Smooth muscle cell (in vitro differentiated cells): ENCODE data around the gene AJAP1. TPM values are rescaled to one million over a fixed set of nuclear protein-coding genes. Genes with fewer than 3 reads are reported as not detected.

ENCODE experiments used
- DNase-seq: peaks from one replicate; lab custom pipeline; 2025; ENCODE audit not compliant: unreplicated experiment; lab: John Stamatoyannopoulos, UW
- H2AFZ ChIP-seq: fragments of 200-600 bp; sonication (generic); 2 replicates; pipeline ENCODE4 v1.6.0; 2016; ENCODE audit warnings: antibody characterized with exemption, low read depth, mild to moderate bottlenecking
- H3F3A ChIP-seq: fragments of 200-600 bp; sonication (generic); 2 replicates; pipeline ENCODE4 v1.6.0; 2017; ENCODE audit warnings: antibody characterized with exemption, low read depth
- H3K27ac ChIP-seq: fragments of 200-600 bp; sonication (generic); 2 replicates; pipeline ENCODE4 v1.5.1; 2016; ENCODE audit warnings: low read depth, mild to moderate bottlenecking
- H3K27me3 ChIP-seq: fragments of 200-600 bp; sonication (generic); 2 replicates; pipeline ENCODE4 v1.6.1; 2016; ENCODE audit warnings: low read depth, mild to moderate bottlenecking
- H3K36me3 ChIP-seq: fragments of 200-600 bp; sonication (generic); 2 replicates; pipeline ENCODE4 v1.5.1; 2016; ENCODE audit warnings: low read depth
- H3K4me1 ChIP-seq: fragments of 200-600 bp; sonication (generic); 2 replicates; pipeline ENCODE4 v1.5.1; 2016; ENCODE audit warnings: low read depth
- H3K4me2 ChIP-seq: fragments of 200-600 bp; sonication (generic); 2 replicates; pipeline ENCODE4 v1.6.0; 2016; ENCODE audit warnings: mild to moderate bottlenecking
- H3K4me3 ChIP-seq: fragments of 200-600 bp; sonication (generic); 2 replicates; pipeline ENCODE4 v1.5.1; 2016; ENCODE audit warnings: mild to moderate bottlenecking
- H3K79me2 ChIP-seq: fragments of 200-600 bp; sonication (generic); 2 replicates; pipeline ENCODE4 v1.6.0; 2016; ENCODE audit warnings: low read depth, mild to moderate bottlenecking
- H3K9ac ChIP-seq: fragments of 200-600 bp; sonication (generic); 2 replicates; pipeline ENCODE4 v1.6.0; 2016; ENCODE audit warnings: low read depth
- H3K9me3 ChIP-seq: fragments of 200-600 bp; sonication (generic); replicated peaks from 2 replicates; pipeline ENCODE4 v1.5.1; 2016; ENCODE audit warnings: low read depth
- H4K20me1 ChIP-seq: fragments of 200-600 bp; sonication (generic); 2 replicates; pipeline ENCODE4 v1.6.0; 2016; ENCODE audit warnings: low read depth
- WGBS: methylation state at CpG from one replicate; pipeline ENCODE4 v1.1.7; 2016; ENCODE audit warnings: low lambda C conversion rate; 5-methylcytosine and 5-hydroxymethylcytosine counted together
- polyA plus RNA-seq: library from polyadenylated mRNA; unstranded; fragments of >200 nt; fragmentation: Nextera tagmentation; extraction: Ambion mirVana; gene quantifications from 2 replicates; pipeline ENCODE4 v1.2.1, GENCODE V29; 2016
- total RNA-seq: library from RNA; depleted of rRNA; stranded (reverse); fragments of >200 nt; gene quantifications from 2 replicates; pipeline ENCODE4 v1.2.3, GENCODE V29; 2014
- TF ChIP-seq, protein P1 (sequence below): fragments of 200-600 bp; sonication (generic); IDR thresholded peaks from 2 replicates; pipeline ENCODE4 v1.5.1; 2017; ENCODE audit warnings: borderline replicate concordance, mild to moderate bottlenecking, antibody characterized with exemption; ENCODE audit not compliant: insufficient read depth, poor library complexity, severe bottlenecking

Gene AJAP1
- total and polyA plus RNA-seq, 2 experiments from 2014 or later, result 0.10 to 0.58 TPM

DNA sequence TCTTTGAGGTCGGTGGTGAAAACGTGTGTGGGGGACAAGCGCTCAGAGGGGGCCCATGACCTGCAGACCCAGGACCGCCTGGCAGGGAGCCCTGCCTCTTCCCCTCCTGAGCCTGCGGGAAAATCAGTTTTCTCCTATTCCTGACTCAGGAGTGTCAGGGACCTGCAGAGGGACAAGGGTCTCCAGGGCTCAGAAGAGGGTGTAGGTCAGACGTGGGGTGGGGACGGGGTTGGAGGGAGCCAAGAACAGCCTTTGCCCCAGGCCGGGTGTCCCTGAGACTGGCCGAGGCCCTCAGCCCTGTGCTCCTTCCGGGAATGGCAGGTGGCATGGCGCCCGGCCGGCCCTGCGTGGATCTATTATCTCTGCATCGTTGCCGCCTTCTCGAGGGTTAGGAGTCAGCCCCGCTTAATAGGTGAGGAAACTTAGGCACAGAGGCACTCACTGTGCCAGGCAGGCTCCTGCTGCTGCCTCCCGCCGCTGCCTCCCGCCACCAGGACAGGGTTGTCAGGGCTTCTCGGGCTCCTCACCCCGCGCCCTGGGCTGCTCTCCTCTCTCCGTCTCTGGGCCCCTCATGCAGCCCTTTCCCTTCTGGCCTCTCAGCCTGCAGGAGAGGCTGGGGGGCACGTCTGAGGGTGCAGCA, 37.5 kb downstream of the AJAP1 start:
- H3F3A ChIP-seq, result no peaks in the 10 kb centered on the region
- no peak overlapping the region for H3K4me3 ChIP-seq
- no peak for DNase-seq
- no peaks in the 10 kb centered on the region for H3K36me3 ChIP-seq
- 94% methylated on average over 26 of the region's 26 CpGs for WGBS
- no peaks in the 10 kb centered on the region for H3K9me3 ChIP-seq
- H3K79me2 ChIP-seq, result no peaks in the 10 kb centered on the region
- no peaks in the 10 kb centered on the region for H3K27me3 ChIP-seq
- no peak overlapping the region for H3K27ac ChIP-seq
- H3K4me1 ChIP-seq, result no peaks in the 10 kb centered on the region
- TF ChIP-seq, protein P1, sequence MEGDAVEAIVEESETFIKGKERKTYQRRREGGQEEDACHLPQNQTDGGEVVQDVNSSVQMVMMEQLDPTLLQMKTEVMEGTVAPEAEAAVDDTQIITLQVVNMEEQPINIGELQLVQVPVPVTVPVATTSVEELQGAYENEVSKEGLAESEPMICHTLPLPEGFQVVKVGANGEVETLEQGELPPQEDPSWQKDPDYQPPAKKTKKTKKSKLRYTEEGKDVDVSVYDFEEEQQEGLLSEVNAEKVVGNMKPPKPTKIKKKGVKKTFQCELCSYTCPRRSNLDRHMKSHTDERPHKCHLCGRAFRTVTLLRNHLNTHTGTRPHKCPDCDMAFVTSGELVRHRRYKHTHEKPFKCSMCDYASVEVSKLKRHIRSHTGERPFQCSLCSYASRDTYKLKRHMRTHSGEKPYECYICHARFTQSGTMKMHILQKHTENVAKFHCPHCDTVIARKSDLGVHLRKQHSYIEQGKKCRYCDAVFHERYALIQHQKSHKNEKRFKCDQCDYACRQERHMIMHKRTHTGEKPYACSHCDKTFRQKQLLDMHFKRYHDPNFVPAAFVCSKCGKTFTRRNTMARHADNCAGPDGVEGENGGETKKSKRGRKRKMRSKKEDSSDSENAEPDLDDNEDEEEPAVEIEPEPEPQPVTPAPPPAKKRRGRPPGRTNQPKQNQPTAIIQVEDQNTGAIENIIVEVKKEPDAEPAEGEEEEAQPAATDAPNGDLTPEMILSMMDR, result no peak
- no peak overlapping the region for H3K4me2 ChIP-seq
- H4K20me1 ChIP-seq, result no peaks in the 10 kb centered on the region
- H3K9ac ChIP-seq, result no peak overlapping the region
- H2AFZ ChIP-seq, result no peak overlapping the region

DNA sequence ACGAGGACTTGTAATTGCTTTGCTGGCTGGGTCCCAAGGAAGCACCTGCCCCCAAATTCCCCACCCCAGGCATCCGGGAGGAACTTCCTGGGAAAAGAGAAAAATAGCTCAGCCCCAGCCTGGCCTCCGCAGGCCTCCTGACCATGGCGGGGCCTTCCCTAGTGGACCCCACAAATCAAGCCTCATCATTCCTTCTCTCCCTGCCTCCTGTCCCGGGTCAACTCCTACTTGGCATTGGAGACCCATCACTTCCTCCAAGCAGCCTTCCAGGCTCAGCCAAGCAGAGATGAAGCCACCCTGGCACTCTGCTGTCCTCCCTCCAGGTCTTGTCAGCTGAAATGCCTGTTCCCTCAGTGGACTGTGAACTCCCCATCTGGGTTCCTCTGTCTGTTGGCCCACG, 38.0 kb downstream of the AJAP1 start:
- Histone ChIP-seq H3K4me2 (no peak overlapping the region), H3K27me3 (no peaks in the 10 kb centered on the region), H3K9ac (no peak overlapping the region), H3K79me2 (no peaks in the 10 kb centered on the region), H2AFZ (no peak overlapping the region), H3K4me1 (no peaks in the 10 kb centered on the region), H3F3A (no peaks in the 10 kb centered on the region), H3K4me3 (no peak overlapping the region), H3K36me3 (no peaks in the 10 kb centered on the region), H4K20me1 (no peaks in the 10 kb centered on the region), H3K27ac (no peak overlapping the region), H3K9me3 (no peaks in the 10 kb centered on the region)
- WGBS, result 96% methylated on average over 6 of the region's 6 CpGs
- no peak for DNase-seq
- TF ChIP-seq, protein P1, result no peak

DNA sequence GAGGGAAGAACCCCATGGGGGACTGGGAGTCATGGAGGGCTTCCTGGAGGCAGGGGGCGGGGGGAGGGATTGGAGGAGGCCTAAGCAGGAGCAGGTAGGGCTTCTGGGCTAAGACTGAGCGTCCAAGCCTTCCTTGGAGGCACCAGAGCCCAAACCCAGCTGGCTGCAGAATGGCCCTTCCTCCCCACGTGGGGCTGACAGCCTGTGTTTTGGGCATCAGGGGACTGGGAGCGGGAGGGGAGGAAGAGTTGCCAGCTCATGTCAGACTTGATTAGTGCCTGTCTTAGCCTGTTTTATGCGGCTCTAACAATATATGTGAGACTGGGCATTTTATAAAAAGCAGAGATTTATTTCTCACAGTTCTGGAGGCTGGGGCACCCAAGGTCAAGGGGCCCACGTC, 38.9 kb downstream of the AJAP1 start:
- Histone ChIP-seq H3K9ac (no peak overlapping the region), H3K27me3 (no peaks in the 10 kb centered on the region), H3K27ac (no peak overlapping the region), H3K4me2 (no peak overlapping the region), H3K4me3 (no peak overlapping the region), H3K36me3 (no peaks in the 10 kb centered on the region), H2AFZ (no peak overlapping the region), H3F3A (no peaks in the 10 kb centered on the region), H3K9me3 (no peaks in the 10 kb centered on the region), H3K4me1 (no peaks in the 10 kb centered on the region), H3K79me2 (no peaks in the 10 kb centered on the region), H4K20me1 (no peaks in the 10 kb centered on the region)
- DNase-seq, result no peak
- TF ChIP-seq, protein P1, result no peak
- 96% methylated on average over 4 of the region's 6 CpGs for WGBS

DNA sequence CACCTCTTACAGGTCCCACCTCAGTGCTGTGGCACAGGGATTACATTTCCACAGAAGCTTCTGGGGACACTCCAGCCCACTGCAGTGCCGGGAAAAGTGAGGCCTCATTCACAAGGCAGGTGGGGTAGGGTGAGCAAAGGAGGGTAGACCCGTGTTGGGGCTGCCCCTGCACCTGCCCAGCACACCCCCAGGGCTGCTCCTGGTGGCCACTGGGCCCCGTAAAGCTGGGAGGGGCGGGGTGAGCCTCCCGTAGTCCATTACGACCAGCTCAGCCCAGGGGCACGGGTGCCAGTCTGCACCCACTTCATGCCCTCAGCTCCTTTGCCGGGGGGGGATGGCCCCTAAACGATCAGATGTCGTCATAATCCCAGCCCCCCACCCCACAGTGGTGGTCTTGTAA, 39.5 kb downstream of the AJAP1 start:
- Histone ChIP-seq H3K27ac (no peak overlapping the region), H3K9ac (no peak overlapping the region), H3K4me1 (no peaks in the 10 kb centered on the region), H3K36me3 (no peaks in the 10 kb centered on the region), H3K4me3 (no peak overlapping the region), H4K20me1 (no peaks in the 10 kb centered on the region), H3K27me3 (no peaks in the 10 kb centered on the region), H3F3A (no peaks in the 10 kb centered on the region), H3K4me2 (no peak overlapping the region), H3K9me3 (no peaks in the 10 kb centered on the region), H2AFZ (no peak overlapping the region), H3K79me2 (no peaks in the 10 kb centered on the region)
- 95% methylated on average over 8 of the region's 10 CpGs for WGBS
- TF ChIP-seq, protein P1, result no peak
- no peak for DNase-seq
